Esophagus squamous epithelium (tissue), 4 donors: ENCODE results near the gene TMCO4.

Experiments used
- POLR2A ChIP-seq, 4 donors: fragments of 450-650 bp; IDR thresholded peaks; one replicate each; pipeline ENCODE4 v1.6.1; 2017; ENCODE audit warnings: antibody characterized with exemption in 4 of 4, mild to moderate bottlenecking in 4 of 4, moderate library complexity in 3 of 4
- TF ChIP-seq, protein P1 (sequence below), 6 experiments: fragments of 450-650 bp in 4 of 6; fragments of 200-600 bp in 2 of 6; sonication (generic) in 2 of 6; IDR thresholded peaks; one replicate each; pipeline ENCODE4 v1.5.1; 2016 to 2019; ENCODE audit warnings: antibody characterized with exemption in 6 of 6, mild to moderate bottlenecking in 4 of 6, moderate library complexity in 4 of 6

DNA sequence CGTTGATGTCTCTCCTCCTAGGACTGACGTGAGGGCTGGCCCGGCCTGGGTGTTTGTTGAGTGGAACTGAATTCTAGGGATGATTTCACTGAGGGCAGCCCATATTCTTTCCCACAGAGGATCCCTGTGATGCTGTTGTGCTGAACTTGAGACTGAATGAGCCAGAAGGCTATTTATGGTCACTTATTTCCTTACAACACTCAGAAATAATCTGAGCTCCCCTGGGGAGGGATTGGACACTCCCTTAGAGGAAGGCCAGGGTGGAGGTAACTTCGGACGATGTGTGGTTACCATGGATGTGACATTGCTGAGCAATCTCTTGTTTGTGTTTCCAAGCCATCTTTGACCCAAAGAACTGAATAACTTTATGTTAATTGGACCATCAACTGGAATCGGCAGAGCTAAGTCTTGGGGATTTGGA lies 5.1 kb upstream of the TMCO4 start:
- TF ChIP-seq, protein P1, sequence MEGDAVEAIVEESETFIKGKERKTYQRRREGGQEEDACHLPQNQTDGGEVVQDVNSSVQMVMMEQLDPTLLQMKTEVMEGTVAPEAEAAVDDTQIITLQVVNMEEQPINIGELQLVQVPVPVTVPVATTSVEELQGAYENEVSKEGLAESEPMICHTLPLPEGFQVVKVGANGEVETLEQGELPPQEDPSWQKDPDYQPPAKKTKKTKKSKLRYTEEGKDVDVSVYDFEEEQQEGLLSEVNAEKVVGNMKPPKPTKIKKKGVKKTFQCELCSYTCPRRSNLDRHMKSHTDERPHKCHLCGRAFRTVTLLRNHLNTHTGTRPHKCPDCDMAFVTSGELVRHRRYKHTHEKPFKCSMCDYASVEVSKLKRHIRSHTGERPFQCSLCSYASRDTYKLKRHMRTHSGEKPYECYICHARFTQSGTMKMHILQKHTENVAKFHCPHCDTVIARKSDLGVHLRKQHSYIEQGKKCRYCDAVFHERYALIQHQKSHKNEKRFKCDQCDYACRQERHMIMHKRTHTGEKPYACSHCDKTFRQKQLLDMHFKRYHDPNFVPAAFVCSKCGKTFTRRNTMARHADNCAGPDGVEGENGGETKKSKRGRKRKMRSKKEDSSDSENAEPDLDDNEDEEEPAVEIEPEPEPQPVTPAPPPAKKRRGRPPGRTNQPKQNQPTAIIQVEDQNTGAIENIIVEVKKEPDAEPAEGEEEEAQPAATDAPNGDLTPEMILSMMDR (IDR thresholded peaks at IDR 0.05): no peak
- no peak for TF ChIP-seq POLR2A (IDR thresholded peaks at IDR 0.05)
